GM19023 (cell line): ENCODE data around the gene TFB2M.
"Not testable (repeated sequence)": the region's sequence is repeated elsewhere in the genome, so short reads cannot be mapped to it uniquely, and the experiment has no call there.

Source experiments
- ATAC-seq: cut with Tn5 transposase; IDR thresholded peaks from one replicate; pipeline ENCODE4 v1.9.1; 2021; ENCODE audit warnings: mild to moderate bottlenecking, moderate library complexity; ENCODE audit not compliant: unreplicated experiment

Gene TFB2M

GRCh38 chr1:246583448-246584185 lies 17.6 kb upstream of the TFB2M start:
- no peak for ATAC-seq

GRCh38 chr1:246583056-246583440 lies 17.0 kb upstream of the TFB2M start:
- ATAC-seq, result no peak

- no peak for ATAC-seq
Observed at GRCh38 chr1:246582301-246583055, 16.4 kb upstream of the TFB2M start.

DNA sequence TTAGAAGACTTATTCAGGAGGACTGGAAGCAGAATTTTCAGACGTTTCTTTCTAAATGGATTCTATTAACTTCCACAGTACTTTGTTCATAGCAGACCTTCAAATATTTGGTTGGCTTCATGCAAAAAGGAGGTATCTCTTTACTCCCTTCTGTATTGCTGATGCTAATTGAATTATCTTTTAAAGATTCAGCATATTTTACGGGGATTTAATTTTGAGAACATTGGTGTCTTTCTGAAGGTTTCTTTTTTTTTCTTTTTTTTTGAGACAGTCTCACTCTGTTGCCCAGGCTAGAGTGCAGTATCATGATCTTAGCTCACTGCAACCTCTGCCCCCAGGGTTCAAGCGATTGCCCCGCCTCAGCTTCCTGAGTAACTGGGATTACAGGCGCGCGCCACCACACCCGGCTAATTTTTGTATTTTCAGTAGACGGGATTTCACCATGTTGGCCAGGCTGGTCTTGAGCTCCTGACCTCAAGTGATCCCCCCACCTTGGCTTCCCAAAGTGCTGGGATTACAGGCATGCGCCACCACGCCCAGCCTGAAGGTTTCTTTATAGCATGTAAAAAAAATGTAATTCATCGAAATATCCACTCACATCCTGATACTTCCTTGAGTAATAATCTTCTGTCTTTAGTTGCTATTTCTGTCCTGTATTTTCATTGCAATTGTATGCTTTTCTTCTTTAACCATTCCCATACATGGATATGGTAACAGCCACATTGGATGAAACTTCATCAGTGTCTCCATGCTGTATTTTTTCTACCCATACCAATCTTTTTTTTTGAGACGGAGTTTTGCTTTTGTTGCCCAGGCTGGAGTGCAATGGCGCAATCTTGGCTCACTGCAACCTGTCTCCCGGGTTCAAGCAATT lies 14.7 kb upstream of the TFB2M start:
- no peak for ATAC-seq

DNA sequence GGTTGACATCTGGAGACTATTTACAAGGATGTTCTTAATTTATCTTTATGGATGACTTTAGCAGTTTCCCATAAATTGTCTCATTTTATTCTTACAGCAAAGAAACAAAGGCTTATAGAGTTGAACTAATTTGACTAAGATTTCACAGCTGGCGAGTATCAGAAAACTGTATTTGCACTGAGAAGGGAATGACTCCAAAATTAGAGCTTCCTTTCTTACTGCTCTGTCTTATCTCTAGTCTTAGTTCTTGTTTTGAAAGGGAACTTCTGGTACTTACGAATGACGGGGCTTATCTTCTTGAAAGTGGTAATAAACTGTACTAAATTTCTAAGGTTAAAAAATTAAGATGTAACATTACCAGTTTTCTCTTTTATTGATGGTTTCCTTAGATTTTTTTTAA lies 13.8 kb upstream of the TFB2M start:
- ATAC-seq, result peak; percentile 76

- ATAC-seq, result no peak
Observed at GRCh38 chr1:246577720-246578106, 11.7 kb upstream of the TFB2M start.

DNA sequence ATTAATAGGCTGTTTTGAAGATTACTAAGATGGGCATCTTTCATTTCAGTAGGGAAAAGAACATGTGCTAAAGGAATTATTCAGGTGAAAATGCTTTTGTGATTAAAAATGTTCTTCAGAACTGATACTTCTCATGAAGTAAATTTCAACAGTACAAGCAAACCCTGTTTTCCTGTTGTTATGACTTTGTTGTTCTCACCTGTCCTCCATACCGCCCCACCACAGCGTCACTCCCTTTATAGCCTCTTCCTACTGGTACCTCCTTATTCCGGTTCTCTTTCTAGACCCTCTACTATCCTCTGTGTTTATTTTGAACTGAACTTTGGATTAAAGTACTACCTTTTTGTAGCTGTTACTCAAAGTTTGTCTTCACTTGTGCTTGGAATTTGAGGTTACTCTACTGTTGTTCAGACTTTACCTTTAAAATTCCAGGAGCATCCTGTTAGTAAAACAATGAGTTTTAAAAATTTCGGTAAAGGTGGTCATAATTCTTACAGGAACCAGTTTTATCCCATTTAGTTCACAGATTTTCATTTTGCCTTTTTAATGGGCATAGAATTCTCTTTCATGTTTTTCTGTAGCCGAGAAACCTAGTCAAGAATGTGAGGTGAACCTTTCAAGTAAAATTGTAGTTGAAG lies 11.1 kb upstream of the TFB2M start:
- no peak for ATAC-seq

GRCh38 chr1:246576709-246577032 lies 10.6 kb upstream of the TFB2M start:
- no peak for ATAC-seq

GRCh38 chr1:246573491-246573890 lies 7.4 kb upstream of the TFB2M start:
- no peak for ATAC-seq

DNA sequence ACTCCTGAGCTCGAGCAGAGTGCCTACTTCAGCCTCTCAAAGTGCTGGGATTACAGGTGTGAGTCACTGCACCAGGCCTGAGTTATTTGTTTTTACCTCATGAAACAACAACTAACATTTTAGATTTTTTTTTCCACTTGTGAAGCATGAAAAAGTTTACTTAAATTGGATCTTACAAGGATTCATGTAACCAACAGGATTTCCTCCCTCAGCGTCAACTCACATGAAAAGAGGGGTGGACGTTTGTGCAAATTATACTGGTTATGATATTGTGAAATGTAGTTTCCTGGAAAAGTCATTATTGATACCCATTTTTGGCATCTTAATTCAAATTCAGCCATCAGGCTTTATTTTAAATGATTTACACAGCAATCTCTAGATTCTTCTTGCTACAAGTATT lies 6.7 kb upstream of the TFB2M start:
- ATAC-seq, result no peak

- no peak for ATAC-seq
Observed at GRCh38 chr1:246571953-246572352, 5.9 kb upstream of the TFB2M start.

- not testable (repeated sequence) for ATAC-seq
Observed at GRCh38 chr1:246571309-246571708, 5.2 kb upstream of the TFB2M start.

GRCh38 chr1:246569248-246570238 lies 3.5 kb upstream of the TFB2M start:
- no peak for ATAC-seq

DNA sequence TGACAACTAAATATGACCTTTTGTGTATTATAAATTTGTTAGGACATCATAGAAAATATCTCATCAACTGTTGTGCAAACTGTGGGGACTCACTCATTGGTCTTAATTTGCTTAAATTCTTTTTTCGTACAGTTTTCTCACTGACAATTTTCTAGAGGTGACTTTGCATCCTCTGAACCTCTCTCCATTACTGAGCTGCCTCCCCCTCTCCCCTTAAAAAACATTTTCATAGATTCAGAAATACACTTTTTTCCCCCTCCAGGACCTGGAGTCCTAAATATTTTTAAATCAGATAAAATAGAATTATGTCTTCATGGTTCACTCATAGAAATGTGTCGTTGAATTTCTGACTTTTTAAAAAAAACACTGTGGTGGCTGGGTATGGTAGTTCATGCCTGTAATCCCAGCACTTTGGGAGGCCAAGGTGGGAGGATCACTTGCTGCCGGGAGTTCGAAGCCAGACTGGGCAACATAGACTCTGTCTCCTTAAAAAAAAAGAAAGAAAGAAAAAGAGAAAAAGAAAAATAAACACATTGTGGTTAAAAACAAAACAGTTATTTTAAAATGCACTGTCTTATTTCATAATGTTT lies 1.7 kb upstream of the TFB2M start:
- ATAC-seq, result no peak

DNA sequence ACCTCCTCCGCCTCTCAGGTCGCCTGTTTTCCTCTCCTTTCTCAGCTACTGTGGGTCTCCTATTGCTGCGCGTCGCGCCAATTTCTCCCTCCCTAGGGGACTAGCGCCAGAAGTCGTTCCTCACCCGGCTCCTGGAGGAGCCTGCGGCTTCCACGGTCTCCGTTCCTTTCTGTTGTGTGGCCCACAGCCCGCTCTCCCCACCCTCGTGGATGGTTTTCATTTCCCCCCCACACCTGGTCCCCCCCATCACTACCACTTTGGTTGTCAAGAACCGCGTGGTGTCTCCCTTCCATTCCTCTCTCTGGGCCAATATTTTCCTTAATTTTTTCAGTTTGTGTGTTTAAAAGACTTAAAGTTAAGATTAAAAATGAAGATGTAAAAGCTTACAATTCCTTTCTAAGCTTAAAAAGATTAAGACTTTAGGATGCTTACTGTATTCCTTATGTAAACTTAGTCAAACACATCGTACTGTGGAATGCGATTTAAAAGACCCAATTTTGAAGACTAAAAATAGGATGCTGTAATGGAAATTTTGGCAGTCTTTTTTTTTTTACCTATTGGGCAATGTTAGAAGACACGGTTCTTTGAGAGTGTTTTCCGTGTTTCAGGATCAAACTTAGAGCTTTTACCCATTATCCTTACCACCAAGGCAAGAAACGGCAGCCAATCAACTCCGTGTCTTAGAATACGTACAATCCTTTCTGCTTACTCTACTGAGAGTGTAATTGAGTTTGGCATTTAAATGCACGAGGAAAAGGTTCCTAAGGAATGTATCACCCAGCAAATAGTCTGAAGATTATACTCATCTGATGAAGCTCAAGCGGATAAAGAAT lies 968 bp upstream of the TFB2M start:
- ATAC-seq, result peak; percentile 28

DNA sequence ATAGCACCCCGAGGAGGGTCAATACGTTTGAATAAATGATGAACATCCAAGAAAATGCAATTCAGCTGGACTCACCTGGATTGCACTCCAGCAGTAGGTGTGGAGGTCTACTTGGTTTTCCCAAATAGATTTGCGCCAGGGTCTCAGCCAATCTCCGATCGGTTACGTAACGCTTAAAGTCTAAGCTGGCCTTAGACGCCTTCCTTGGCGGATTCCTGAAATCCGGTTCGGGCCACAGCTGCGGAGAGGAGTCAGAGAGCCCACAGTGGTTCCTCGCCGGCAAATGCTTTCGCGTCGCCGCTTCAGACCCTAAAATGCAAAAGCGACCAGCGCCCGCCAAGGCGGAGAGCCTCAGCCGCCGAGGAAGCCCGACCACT lies 322 bp downstream of the TFB2M start:
- ATAC-seq, result no peak

GRCh38 chr1:246564839-246565750 lies 966 bp downstream of the TFB2M start:
- no peak for ATAC-seq

DNA sequence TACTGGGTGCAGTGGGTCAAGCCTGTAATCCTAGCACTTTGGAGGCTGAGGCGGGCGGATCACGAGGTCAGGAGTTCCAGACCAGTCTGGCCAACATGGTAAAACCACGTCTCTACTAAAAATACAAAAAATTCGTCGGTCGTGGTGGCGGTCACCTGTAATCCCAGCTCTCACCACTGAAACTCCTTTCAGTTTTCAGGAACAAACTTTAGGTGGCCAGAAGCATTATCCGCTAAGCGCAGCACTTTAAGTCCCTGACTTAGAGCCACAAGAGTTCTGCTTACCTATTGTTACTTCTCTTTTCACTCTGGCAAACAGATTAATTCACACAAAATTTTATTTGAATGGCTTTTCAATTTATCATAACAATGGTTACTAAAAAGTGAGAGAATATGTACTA lies 5.2 kb downstream of the TFB2M start:
- not testable (repeated sequence) for ATAC-seq
